GM11168 (cell line): Measurements from ENCODE around the gene RIPOR3.

ENCODE experiments used
- in situ Hi-C: fragments of 300-500 bp; cut with MboI; formaldehyde crosslinking; loops from one replicate; pipeline ENCODE4 v1.12.0; 2022; ENCODE audit warnings: low sequenced_read_pairs; ENCODE audit not compliant: unreplicated experiment

The RIPOR3 gene

DNA sequence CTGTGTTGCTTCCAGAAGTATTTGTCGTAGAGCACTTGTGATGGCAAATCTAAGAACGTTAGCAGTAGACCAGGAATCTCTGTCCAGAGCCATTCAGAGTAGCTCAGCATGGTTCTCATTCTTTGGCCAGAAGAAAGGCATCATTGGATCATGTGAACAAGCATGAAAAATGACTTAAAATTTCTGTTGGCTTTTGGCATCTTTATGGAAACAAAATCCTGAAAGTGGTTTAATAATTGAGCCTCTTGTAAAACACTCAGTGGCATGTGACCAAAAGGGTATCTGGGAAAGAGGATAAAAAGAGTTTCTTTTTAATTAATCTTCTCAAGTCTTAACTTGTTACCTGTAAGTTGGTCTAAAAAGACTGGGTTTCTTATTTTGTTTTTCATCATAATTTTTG is 126.0 kb downstream of the RIPOR3 start:
- in situ Hi-C loops = no loop called here

DNA sequence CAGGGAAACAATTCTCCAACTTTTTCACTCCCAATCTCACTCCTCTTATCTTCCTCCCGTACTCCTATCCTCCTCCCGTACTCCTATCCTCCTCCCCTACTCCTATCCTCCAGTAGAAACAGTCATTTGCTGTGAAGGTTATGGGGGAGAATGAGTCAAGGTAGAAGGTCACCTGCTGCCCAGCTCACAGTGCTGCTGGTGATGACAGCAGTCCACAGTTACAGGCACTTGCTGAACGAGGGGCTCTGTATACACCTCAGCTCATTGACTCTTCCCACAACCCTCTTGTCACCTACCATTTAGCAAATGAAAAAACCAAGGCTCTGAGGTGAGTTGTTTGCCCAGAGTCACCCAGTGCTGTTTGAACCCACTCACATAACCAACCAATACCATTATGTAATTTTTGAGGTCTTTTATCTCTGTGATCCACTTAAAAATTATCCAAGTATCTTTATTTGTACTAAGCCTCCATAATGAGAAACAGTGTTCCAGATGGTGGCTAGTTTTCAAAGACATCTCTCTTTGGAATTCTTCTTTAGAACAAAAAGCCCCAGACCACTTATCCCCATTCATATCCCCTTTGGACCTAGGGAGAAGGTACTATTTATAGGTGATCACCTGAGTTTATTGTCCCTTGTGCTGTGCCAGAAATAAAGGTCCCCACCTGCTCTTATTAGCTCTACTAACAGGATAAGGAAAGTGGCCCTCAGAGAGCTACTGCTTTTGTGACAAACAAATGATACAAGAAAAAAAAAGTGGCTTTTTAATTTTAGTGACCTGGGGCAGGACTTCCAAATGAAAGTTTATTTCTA is 128.0 kb downstream of the RIPOR3 start:
- in situ Hi-C loops = no loop called here

DNA sequence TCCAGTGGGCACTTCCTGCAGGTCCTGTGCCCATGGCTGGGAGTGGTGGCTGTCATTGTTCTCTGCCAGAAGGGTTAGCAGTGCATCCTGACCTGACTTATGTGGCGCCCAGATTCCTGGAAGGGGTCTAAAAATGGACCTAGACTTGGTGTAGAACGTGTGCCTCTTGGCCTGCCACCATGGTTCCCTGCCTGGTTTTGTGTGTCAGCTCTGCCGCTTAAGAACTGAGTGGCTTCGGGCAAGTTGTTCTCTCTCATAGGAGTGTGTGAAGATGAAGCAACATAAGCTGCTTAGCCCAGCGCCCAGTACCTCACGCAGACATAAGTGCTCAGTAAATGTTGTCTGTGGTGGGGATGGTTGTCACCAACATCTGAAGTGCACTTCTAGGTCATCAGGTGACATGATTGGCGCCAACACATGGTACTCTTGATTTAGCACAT is 129.1 kb downstream of the RIPOR3 start:
- in situ Hi-C loops = no loop called here

DNA sequence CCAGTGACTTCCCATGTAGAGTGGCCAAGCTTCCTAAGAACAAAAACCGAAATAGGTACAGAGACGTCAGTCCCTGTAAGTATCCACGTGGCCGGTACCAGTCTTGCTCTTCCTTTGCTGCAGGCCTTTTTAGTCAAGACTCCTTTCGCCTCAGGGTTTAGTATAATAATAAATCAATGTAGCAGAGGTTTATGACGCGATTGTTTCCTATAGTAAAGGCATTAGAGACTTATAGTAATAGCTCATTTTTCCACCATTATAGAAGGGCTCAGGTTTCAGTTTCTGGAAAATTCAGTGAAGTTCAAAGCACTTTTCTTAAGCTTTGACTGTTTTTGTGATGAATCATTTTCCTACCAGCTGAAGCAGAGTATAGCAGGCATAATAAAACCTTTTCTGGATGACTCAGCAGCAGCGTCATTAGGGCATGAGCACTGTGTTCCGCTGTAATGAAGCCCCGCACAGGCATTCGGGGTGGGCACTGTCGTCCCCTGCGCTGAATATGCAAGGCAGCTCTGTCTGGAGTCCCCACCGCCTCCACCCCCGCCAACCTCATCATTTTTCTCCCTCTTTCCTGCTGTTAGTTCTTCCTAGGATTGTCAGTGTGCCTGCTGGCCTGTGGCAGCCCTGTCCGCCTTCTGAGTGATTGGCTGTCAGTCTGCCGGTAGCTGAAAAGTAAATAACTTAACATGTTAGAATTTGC is 129.8 kb downstream of the RIPOR3 start:
- in situ Hi-C loops = no loop called here

DNA sequence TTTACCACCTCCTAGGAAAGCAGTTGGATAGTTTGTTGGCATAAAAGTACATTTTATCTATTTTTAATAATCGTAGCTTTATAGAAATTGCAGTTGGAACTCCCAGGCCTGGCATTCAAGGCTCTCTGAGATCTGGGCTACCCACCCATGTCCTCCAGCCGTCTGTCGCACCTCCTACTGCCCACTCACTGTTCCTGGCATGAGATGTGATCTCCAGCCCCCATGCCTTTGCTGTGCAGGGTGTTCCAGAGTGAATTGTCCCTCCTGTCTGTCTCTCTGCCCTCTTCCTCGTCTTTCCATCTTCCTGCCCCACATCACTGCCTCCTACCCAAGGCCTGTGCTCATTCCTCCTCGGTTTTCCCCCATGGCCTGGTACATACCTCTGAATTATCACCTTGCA is 130.5 kb downstream of the RIPOR3 start:
- in situ Hi-C loops = no loop called here

DNA sequence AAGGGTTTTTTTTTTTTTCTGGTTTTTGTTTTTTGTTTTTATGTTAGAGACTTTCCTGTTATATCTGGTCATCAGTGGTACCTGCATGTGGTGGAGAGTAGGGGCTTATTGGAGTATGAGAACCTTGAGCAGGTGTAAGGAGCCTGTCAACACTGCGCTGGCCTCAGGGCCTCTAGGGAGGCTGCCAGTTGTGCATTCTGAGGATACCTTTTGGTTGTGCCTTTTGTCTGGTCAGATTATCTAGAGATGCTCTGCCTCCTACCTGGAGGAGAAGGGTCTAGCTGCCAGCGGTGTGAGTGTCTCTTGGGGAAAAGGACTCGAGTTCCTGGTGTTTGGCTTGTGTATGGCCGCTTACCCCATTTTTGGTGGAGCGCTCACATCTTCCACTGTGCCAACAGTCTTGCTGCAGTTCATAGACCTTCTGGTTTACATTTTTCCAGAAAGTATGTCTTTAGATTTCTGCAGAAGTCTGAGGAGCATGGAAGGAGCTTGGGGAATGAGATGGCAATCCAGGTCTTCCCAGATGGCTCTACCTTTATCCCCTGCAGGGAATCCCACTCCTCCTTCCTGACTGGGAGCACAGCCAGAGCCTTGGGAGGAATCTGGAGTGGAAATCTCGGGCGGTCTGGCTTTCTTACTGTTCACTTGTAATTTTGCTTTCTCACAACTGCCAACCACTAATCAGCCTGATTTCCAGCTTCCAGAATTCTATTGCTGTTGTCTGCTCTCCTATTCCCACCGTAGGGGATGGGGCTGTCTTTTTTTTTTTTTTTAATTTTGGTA is 131.3 kb downstream of the RIPOR3 start:
- in situ Hi-C loops = no loop called here

DNA sequence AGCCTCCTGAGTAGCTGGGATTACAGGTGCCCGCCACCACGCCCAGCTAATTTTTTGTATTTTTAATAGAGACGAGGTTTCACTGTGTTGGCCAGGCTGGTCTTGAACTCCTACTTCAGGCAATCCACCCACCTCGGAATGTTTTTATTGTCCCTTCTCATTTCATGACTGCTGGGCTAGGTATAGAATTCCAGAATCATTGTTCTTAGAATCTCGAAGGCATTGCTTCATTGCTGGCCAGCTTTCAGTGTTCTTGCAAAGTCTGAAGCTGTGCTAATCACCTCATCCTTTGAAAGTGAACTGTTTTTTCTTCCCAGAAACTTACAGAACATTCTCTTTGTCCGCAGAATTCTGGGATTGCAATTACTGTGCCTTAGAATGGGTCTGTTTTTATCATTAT is 132.2 kb downstream of the RIPOR3 start:
- in situ Hi-C loops = no loop called here

DNA sequence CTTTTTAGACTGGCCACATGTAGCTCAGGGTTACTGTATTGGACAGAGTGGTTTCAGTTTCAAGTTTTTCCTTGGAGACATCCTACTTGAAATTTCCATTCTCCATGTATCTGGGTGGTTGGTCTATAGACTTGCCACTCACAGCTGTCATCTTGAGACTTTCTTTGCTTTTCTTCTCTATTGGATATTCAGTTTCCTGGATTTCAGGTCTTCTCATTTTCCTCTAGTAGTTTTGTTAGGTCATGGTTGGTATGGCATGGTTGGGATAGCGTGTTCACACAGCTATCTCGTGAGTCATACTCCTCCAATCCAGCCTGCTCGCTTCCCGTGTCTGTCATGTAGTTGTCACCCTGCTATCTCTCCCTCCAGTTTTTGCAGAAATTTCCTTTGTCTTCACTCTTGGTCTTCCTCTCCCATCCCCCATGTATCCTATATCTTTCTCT is 132.8 kb downstream of the RIPOR3 start:
- in situ Hi-C loops = no loop called here

DNA sequence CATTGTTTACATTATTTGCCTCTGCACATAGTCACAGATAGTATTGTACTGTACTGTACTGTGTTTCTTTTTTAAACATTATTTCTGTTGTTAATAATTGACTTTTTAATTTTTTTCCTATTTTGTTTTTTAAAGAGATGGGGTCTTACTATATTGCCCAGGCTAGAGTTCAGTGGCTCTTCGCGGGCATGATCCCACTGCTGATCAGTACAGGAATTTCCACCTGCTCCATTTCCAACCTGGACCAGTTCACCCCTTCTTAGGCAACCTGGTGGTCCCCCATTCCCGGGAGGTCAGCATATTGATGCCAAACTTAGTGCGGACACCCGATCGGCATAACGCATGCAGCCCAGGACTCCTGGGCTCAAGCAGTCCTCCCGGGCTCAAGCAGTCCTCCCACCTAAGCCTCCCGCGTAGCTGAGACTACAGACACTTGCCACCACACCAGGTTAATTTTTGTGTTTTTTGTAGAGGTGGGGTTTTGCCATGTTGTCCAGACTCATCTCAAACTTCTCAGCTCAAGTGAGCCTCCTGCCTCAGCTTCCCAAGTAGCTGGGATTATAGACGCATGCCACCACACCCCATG is 133.7 kb downstream of the RIPOR3 start:
- in situ Hi-C loops = no loop called here

DNA sequence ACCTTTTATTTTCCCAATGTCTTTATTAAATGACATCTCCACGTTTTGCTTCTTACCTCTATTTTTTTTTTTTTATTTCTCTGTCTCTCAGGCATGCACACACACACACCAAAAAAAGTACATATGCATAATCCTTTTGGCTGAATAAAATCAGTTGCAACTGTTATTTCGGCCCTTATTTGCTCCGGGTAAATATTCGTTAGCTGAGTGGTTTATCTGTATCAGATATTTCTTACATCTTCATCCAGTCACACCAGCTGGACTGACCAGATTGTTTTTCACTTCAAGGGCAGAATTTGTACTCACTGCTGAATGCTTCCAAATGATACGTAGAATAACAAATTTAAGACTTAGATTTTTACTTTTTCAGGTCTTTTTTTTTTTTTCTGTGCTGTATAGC is 135.7 kb downstream of the RIPOR3 start:
- in situ Hi-C loops = no loop called here

DNA sequence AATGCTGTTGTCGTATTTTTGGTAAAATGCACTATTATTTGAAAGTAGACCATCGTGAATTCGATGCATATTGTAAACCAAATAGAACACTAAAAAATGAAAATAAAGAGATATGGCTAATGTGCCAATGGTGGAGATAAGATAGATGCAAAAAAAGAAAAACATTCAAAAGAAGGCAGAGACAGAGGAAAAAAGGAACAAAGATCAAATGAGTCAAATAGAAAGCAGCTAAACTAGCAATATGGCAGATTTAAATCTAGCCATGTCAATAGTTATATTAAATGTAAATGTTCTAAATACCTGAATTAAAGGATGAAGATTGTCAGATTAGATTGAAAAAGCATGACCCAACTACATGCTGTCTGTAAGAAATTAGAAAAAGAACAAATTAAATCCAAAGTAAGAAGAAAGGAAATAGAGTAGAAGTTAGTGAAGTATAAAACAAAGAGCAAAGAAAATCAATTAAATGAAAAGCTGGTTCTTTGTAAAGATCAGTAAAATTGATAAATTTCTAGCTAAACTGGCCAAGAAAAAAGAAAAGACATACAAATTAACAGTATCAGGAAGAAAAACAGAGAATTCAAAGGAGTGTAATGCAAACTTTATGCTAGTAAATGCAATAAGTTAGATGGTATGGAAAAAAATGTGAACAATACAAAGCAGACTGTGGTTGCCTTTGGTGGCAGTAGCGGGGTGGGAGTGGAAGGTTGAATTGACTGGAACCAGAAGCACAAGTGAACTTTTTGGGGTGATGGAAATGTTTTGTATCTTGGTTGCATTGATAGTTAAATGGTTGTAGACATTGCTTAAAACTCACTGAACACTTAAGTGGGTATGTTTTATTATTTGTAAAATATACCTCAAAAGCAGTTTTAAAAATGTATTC is 136.4 kb downstream of the RIPOR3 start:
- in situ Hi-C loops = no loop called here

DNA sequence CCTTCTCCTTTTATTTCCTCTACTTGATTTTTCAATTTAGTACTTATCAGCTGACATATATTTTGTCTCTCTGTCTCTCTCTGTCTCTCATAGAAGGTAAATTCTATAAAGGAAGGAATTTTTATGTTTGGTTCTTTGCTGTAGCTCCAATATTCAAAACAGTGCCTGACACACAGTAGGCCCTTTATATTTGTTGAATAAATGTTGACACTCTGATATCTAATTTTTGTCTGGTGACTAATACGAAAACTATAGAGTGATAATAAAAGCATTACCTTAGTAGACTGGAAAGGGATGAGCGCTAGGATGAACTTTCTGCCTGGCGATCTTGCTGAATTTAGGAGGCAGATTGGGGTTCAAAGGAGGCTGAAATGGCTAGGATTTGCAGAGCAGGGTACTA is 138.4 kb downstream of the RIPOR3 start:
- in situ Hi-C loops = no loop called here

DNA sequence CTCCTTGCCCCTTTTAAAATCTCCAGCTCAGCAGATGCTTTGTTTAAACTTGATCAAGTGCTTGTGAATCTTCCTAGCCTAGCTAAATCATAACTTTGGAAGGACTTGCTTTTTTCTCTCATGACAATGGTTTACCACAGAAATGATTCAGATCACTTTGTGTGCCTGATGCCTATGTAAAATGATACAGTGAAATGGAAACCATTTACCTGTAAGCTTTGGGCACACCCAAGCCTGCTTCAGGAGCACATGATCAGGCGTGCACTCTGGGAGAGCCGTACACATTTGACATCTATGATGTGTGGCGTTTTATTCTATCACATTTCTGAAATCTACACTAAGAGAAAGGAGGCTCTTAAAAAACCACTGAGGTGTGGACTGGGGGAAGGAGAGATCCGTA is 140.1 kb downstream of the RIPOR3 start:
- in situ Hi-C loops = no loop called here

DNA sequence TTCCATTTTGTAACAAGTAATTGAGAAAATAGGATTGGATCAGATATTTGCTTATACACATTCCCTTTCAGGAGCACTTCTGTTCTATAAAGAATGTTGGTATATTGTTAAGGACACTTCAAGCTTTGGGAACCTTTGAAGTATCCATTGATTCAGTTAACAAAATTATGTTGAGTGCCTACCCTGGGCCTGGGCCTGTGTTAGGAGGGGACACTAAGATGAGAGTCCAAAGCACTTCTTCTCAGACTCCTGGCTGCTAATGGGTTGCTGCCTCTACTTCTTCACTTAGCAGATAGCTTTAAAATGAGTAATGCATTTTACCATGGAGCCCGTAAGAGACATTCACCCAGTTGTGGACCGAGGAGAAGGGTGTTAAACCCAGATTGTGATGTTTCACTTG is 140.8 kb downstream of the RIPOR3 start:
- in situ Hi-C loops = no loop called here

DNA sequence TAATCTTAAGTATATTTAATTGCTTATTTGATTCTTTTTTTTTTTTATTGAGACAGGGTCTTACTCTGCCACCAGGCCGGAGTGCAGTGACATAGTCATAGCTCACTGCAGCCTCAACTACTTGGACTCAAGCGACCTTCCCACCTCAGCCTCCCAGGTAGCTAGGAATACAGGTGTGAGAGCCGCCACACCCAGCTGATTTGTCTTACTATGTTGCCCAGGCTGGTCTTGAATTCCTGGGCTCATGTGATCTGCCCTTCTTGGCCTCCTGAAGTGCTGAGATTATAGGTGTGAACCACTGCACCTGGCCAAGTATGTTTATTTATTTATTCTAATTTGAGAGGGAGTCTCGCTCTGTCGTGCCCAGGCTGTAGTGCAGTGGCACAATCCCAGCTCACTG is 142.9 kb downstream of the RIPOR3 start:
- in situ Hi-C loops = no loop called here

DNA sequence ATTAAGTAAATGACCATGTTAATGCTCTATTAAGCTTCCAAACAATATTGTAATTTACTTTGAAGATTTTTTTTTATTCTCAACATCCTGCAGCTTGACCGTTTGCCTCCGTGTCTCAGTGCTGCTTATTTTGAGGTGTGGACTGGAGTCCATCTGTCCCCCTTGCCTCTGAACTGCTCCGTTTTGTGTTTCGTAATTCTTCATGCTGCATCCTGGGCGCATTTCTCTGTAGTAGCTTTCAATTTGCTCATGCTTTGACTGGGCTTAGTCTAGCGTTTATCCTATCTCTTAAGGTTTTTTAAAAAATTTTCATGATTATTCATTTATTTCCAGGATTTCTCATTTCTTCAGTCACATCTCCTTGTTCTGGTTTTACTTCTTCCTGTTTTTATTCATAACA is 143.4 kb downstream of the RIPOR3 start:
- in situ Hi-C loops = no loop called here

DNA sequence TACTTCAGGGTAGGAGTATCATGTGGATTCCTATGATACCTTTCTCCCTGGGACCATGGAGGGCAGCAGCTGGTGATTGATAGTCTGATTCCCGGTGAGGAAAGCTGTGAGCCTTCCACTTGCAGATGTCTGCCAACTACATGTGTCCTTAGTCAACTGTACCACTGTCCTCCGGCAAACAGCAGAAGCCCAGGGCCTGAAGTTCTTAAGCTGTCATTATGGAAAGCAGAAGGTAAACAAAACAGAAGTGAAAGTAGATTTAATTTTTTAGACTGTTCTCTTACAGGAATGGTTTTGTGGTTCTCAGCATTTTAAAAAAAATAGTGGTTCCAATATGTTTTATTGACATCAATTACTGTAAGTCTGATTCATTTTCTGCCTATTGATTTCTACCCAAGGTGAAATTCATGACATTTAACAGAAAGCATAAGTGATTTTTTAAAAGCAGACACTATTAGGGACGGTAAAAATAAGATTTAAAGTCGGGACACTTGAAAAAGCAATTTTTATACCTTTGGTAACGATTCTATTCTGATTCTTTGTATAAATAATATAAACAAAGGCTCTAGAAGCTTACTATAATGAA is 144.5 kb downstream of the RIPOR3 start:
- in situ Hi-C loops = no loop called here

DNA sequence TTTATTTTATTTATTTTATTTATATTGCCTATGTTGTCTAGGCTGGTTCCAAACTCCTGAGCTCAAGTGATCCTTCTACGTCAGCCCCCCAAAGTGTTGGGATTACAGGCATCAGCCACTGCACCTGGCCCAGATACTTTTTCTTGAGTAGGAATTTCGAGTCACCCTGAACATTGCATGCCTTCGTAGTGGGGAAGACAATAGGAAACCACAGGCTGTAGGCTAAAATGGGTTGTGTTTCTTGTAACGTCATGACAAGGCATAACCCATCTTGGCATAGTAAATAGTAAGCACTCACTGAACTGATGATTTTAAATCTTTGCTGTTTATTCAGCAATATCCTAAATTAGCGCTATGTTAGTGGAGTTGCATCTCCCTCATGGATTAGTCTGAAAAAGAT is 146.2 kb downstream of the RIPOR3 start:
- in situ Hi-C loops = no loop called here

DNA sequence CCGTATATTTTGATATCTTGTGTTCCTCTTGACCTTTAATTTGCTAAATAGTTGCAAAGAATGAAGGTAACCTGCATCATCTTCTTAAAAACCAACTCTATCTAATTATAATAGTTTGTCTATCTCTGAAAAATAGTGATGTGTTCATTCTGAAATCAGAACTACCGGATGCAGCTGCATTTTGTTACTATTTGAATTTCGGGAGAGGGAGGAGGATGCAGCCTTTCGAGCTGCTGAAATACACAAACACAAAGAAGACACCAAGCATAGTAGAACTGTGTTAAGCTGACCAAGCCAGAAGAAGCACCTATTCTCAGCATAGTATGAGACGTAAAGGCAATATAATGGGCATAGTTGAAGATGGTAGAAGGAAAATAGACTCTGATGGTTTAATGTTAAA is 148.0 kb downstream of the RIPOR3 start:
- in situ Hi-C loops = no loop called here
